GM21723 (cell line): ENCODE data around the gene OR2W1.

Experiments used
- ATAC-seq: cut with Tn5 transposase; IDR thresholded peaks from one replicate; pipeline ENCODE4 v1.9.1; 2021; ENCODE audit warnings: mild to moderate bottlenecking, moderate library complexity; ENCODE audit not compliant: unreplicated experiment

Gene OR2W1

GRCh38 chr6:29045075-29045474, at the start of gene OR2W1:
Gene OR2W1, minus strand, starts transcription at chr6:29045175. Its CDS starts 0 bp downstream, at chr6:29045175.
- no peak for ATAC-seq

- ATAC-seq = no peak
Measured at GRCh38 chr6:29092957-29093356, 48.0 kb upstream of the OR2W1 start.

GRCh38 chr6:29087213-29087612, 42.2 kb upstream of the OR2W1 start, which contains the start of gene OR2B3:
Gene OR2B3, minus strand, starts transcription at chr6:29087313. Its CDS starts 65 bp downstream, at chr6:29087248.
- ATAC-seq = no peak

GRCh38 chr6:29082457-29082856, 37.5 kb upstream of the OR2W1 start:
- no peak for ATAC-seq

- ATAC-seq = no peak
Measured at GRCh38 chr6:29081312-29081711, 36.3 kb upstream of the OR2W1 start.

- ATAC-seq = no peak
Measured at GRCh38 chr6:29079203-29079602, 34.2 kb upstream of the OR2W1 start.

GRCh38 chr6:29071831-29072723, 27.1 kb upstream of the OR2W1 start:
- no peak for ATAC-seq

GRCh38 chr6:29051680-29052079, 6.7 kb upstream of the OR2W1 start:
- no peak for ATAC-seq

- no peak for ATAC-seq
Measured at GRCh38 chr6:29035951-29036350, 9.0 kb downstream of the OR2W1 start.

- no peak for ATAC-seq
Measured at GRCh38 chr6:29028821-29029220, 16.2 kb downstream of the OR2W1 start.

- ATAC-seq = no peak
Measured at GRCh38 chr6:29025927-29026585, 18.9 kb downstream of the OR2W1 start.

GRCh38 chr6:29021434-29021833, 23.5 kb downstream of the OR2W1 start:
- ATAC-seq = no peak

- no peak for ATAC-seq
Measured at GRCh38 chr6:29019629-29020028, 25.3 kb downstream of the OR2W1 start.

- ATAC-seq = no peak
Measured at GRCh38 chr6:29017428-29017802, 27.6 kb downstream of the OR2W1 start.

- peak; percentile 88 for ATAC-seq
Measured at GRCh38 chr6:29016559-29017427, 28.2 kb downstream of the OR2W1 start.

- ATAC-seq = no peak
Measured at GRCh38 chr6:29014729-29015608, 30.0 kb downstream of the OR2W1 start.

- no peak for ATAC-seq
Measured at GRCh38 chr6:29011276-29011734, 33.7 kb downstream of the OR2W1 start.

GRCh38 chr6:29009358-29009757, 35.6 kb downstream of the OR2W1 start:
- ATAC-seq = no peak

GRCh38 chr6:29008089-29008488, 36.9 kb downstream of the OR2W1 start:
- no peak for ATAC-seq
